ENCODE results near the gene IGLL1.
A peak's percentile ranks its signal among the peaks of the same experiment; 100 is the strongest.
"Not testable (repeated sequence)": the region's sequence is repeated elsewhere in the genome, so short reads cannot be mapped to it uniquely, and the experiment has no call there.

The IGLL1 gene

GRCh38 chr22:23591201-23591791, 11.2 kb upstream of the IGLL1 start:
- peak; percentile 60 for DNase-seq (ENCODE audit: low read depth)

DNA sequence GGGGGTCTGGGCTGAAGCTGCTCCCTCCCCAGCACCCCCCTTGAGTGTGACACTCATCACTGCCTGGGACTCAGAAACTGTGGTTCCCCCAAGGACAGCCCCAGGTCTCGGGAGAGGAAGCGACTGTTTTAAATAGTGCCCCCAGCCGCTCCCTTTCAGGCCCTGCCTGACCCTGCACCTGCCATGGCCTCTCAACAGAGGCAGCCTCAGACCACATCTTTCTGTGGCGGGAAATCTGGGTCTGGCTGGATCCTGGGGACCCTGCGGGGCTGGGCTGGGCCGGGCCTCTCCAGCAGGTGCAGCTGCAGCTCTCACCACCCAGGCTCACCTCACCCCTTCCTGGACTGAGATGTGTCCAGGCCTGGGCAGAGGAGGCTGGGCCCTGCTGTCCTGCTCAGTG, 3.7 kb upstream of the IGLL1 start:
- no peak for DNase-seq (ENCODE audit: low read depth)

- DNase-seq (ENCODE audit: low read depth): no peak
These were observed 3.1 kb upstream of the IGLL1 start for GRCh38 chr22:23583153-23583552.

DNA sequence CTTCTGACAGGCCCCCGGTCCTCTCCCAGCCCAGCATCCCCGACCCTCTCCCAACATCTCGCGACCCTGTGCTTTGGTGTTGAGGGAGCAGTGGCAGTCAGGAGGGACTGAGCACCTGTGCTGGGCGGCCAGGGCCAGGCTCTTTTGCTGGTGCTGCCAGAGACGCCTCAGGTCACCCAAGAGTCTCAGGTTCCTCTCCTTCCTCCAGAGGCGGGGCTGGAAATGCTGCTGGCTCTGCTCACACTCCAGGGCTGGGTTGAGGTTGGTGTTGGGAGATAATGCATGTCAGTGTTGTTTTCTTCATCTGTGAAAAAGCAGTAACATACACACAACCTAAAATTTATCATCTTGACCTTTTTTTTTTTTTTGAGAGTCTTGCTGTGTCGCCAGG, 1.2 kb upstream of the IGLL1 start:
- DNase-seq (ENCODE audit: low read depth): no peak

DNA sequence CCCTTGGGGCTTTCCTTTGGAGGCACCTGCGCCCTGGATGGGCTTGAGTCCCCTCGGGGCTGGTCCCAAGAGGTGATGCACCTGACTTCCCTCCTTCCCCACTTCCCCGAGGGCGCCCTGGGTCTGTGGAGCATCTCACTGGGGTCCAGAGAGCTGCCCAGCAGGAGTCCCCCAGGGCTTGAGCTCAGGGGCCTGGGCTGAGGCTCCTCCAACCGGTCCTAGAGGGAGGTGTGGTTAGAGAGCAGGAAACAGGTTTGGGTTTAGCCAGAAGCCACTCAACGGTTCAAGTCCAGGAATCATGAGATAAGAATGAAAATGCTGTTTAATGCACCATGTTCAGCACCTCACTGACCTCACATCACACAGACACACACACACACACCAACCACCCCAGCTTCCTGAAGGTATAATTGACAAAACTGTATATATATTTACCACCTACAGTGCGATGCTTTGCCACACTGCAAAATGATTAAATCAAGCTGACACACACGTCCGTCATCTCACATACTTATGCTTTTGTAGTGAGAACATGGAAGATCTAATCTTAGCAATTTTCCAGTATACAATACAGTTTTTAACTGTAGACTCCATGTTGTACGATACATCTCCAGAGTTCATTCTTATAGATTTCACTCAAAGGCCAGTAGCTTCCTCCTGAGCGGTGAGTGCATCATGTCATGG, 628 bp upstream of the IGLL1 start:
- no peak for DNase-seq (ENCODE audit: low read depth)

- no peak for DNase-seq (ENCODE audit: low read depth)
These were observed 810 bp downstream of the IGLL1 start for GRCh38 chr22:23579280-23579679.

DNA sequence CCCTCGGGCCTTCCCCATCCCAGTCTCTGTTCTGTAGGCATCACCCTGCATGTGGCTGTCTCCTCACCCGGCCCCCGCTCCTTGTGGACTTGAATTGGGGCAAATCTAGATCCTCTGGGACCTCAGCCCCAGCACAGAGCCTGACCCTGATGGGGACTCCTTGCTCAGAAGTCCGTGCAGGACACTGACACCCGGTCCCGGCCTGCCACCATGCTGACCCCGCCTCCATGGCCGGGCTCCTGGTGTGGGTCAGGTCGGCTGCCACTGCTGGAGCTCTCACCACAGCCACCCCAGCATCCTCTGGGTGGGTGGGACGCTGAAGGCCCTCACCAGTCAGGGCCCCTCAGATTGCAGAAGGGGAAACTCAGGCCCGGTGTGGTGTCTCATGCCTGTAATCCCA, 1.8 kb downstream of the IGLL1 start:
- DNase-seq (ENCODE audit: low read depth): no peak

DNA sequence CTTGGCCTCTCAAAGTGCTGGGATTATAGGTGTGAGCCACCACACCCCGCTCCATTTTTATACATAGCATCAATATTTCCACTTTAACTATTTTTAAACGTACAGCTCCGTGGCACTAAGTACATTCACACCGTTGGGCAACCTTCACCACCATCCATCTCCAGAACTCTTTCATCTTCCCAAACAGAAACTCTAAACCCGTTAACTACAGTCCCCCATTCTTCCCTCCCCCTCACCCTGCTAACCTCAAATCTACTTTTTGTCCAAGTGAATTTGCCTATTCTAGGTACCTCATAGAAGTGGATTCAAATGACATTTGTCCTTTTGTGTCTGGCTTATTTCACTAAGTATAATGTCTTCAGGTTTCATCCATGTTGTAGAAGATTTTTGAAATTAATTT, 3.4 kb downstream of the IGLL1 start:
- no peak for DNase-seq (ENCODE audit: low read depth)

- DNase-seq (ENCODE audit: low read depth): no peak
These were observed 4.5 kb downstream of the IGLL1 start for GRCh38 chr22:23575601-23576000.

DNA sequence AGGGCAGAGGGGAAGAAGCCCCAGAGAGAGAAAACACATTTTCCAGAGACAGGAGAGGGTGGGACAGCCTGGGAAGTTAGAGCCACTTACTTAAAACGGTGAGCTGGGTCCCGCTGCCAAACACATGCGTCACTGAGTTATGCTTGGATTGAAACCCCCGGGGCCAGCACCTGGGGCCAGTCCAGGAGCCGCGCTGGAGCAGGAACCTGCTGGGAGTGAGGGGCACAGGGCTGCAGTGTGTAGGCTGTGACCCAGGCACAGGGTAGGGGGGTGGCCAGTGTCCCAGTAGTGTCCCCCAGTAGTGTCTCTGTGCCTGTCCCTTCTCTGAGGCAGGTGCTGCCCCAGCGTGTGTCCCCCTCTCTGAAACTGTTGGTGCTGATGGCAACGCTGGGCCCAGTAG, 5.2 kb downstream of the IGLL1 start:
- DNase-seq (ENCODE audit: low read depth): no peak

GRCh38 chr22:23574371-23574811, 5.7 kb downstream of the IGLL1 start:
- no peak for DNase-seq (ENCODE audit: low read depth)

DNA sequence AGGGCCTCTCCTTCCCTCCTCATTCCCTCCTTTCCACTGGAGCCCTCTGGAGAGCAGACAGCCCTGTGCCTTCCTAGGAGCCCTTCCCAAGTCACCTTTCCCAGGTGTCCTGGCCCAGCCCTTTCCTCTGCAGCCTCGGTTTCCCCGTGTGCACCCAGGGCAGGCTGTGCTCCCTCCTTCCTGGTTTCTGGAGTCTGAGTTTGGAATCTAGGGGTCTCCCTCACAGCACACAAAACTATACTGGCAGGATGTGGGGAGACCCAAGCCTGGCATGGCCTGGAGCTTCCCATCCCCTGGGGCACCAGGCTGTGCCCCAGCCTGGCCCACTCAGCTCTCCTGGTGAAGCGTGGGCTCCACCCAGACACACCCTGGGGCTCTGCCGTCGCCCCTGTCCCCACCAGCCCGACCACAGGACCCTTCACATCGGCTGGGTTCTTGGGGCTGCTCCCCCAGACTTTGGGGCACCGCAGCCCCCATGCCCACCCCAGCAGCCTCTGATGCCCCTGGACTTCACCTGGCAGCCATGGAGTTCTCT, 6.3 kb downstream of the IGLL1 start:
- DNase-seq (ENCODE audit: low read depth): not testable (repeated sequence)

DNA sequence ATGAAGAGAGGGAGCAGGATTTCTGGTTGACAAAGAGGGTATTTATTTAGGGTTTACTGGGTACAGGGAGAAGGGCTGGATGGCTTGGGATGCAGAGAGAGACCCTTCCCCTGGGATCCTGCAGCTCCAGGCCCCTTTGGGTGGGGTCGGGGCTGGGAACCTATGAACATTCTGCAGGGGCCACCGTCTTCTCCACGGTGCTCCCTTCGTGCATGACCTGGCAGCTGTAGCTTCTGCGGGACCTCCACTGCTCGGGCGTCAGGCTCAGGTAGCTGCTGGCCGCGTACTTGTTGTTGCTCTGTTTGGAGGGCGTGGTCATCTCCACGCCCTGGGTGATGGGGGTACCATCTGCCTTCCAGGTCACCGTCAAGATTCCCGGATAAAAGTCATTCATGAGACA, 7.0 kb downstream of the IGLL1 start:
- DNase-seq (ENCODE audit: low read depth): not testable (repeated sequence)

DNA sequence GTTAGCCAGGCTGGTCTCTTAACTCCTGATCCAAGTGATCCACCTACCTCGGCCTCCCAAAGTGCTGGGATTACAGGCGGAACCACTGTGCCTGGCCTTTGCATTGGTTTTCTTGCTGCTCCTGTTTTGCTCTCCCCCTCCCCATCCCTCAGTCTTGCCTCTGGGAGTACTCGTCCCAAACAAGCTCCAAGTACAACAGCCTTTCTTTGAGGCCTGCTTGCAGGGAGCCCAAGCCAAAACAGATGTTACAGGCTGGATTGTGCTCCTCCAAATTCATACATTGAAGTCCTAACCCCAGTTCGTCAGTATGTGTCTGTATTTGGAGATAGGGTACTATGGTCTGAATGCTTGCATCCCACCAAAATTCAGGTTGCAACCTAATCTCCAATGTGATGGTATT, 8.6 kb downstream of the IGLL1 start:
- DNase-seq (ENCODE audit: low read depth): no peak

GRCh38 chr22:23570681-23571080, 9.4 kb downstream of the IGLL1 start:
- no peak for DNase-seq (ENCODE audit: low read depth)

DNA sequence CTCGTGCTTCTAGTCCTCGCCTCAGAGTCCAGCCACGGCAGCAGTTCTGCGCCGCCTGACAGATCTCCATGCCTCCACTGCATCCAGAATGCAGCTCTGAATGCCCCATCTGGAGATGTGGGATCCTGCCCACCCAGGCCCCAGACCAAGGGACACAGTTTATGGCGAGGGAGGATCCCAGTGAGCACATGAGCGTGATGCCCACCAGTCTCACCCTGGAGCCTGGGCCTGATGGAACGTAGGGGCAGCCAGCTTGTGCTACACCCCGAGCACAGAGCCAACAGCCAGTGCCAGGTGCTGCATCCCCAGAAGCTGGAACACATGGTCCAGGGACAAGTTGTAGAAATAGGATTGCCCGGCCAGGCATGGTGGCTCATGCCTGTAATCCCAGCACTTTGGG, 10.4 kb downstream of the IGLL1 start:
- DNase-seq (ENCODE audit: low read depth): no peak

DNA sequence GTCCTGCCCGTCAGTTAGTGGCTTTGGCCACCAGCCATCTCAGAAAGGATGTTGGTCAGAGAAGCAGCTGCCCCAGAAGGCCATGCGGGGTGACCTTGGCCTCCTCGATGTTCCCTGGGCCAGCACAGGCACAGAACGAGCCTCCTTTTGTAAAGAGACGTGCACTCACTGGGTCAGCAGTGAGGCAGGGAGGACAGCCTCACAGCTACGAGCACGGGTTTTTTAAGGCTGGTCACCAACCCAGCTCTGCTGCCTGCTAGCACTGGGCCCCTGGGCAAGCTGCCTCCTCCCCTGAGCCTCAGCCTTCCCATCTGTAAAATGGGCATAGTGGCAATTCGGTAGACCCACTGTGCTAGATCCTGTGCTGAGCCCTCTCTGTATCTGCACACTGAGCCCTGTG, 10.8 kb downstream of the IGLL1 start:
- DNase-seq (ENCODE audit: low read depth): no peak

DNA sequence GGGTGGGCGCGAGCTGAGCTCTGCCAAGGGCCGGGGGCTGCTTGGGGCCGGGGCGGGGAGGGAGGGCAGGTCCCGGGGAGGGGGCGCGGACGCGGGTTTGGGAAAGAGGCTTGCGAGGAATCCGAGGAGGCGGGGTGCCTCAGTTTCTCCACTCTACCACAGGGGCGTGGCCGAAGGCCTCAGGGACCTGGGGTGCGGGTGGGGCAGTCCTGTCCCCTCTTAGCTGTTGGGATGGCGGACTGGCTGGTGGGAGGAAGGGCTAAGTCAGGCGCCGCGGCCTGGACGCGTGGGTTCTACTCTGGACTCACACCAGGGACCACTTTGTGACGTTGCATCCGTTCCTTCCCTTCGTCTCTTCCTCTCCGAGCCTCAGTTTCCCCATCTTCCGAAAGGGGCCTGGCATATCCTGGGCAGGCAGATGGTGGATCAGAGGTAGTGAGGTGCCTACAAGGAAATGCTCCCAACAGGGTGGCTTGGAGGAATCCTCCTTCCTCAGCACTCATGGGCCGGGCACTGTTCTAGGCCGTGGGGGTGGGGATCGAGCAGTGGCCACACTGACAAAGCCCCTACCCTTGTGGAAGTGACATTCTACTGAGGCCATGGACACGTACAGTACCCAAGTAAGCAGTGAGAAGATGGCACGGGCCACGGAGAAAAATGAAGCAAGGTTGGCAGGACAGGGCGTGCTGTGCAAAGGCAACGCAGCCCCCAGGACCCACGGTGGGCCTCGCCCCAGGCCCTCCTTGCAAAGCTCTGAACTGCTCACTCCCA, 13.2 kb downstream of the IGLL1 start:
- no peak for DNase-seq (ENCODE audit: low read depth)

DNA sequence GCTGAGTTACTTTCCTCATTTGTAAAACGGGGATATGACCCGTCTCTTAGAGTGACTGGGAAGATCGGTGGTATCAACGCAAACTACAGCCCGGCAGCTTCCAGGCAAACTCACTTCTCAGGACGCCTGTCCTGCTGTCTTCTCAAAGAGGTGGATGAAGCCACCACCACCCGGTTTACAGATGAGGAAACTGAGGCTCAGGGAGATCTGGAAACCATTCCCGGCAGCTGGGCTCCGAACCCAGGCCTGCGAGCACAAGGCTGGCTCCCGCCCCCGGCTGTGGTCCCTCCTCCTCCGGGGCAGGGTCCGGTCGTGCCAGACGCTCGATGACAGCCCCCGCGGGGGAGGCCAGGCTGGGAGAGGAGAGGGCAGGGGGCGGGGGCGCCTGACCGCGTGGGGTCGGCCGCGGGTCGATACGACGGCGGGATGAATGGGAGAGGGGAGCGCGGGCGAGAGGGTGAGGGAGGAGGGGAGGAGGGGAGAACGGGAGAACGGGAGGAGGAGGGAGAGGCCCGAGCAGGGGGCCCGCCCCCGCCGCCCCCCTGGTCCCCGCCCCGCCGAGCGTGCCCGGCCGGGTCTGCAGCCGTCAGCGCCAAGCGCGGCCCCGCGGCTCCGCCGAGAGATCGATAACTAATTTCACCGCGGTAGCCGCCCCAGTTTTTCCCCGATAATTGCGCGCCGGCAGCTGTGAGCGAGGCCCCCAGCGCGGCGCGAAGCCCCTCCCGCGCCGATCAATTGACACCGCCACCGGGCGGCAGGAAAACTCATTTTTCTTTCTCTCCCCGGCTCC, 14.0 kb downstream of the IGLL1 start:
- DNase-seq (ENCODE audit: low read depth): no peak

GRCh38 chr22:23565305-23565914, 14.7 kb downstream of the IGLL1 start:
- DNase-seq (ENCODE audit: low read depth): no peak

- DNase-seq (ENCODE audit: low read depth): no peak
These were observed 15.8 kb downstream of the IGLL1 start for GRCh38 chr22:23564276-23564675.

DNA sequence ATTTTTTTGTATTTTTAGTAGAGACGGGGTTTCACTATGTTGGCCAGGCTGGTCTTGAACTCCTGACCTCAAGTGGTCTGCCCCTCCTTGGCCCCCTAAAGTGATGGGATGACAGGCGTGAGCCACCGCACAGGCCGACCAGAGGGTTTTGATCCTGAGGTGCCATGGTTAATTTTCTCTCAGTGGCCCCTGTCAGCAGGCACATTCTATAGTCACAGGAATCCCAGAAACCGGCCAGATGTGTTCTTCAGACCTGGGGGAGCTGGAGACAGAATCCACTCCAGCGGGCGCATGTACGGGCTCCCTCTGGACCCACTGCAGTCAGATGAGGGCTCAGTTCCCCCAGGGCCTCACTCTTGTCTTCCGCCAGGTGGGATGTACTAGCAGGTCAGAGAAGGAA, 17.0 kb downstream of the IGLL1 start:
- no peak for DNase-seq (ENCODE audit: low read depth)

All from amniotic epithelial cell (primary cell).